K562 (cell line): Measurements from ENCODE around the gene NLRP6. TPM values are rescaled to one million over a fixed set of nuclear protein-coding genes. Genes with fewer than 3 reads are reported as not detected.

Experiments
- ARID2 ChIP-seq: fragments of 450-650 bp; IDR thresholded peaks from 2 replicates; pipeline ENCODE4 v1.6.1; 2017; ENCODE audit warnings: antibody characterized with exemption, mild to moderate bottlenecking
- CLOCK ChIP-seq: fragments of 250-450 bp; sonication (Bioruptor Pico); IDR thresholded peaks from 2 replicates; pipeline ENCODE4 v1.4.0; 2020; ENCODE audit warnings: mild to moderate bottlenecking, moderate library complexity, borderline replicate concordance
- E2F6 ChIP-seq, 2 experiments: IDR thresholded peaks; 2 replicates each; pipeline ENCODE4 v1.6.1; 2011; ENCODE audit warnings: borderline replicate concordance in 1 of 2, control low read depth in 1 of 2, low read depth in 1 of 2, low read length in 1 of 2, mild to moderate bottlenecking in 1 of 2, mixed read lengths in 1 of 2, moderate library complexity in 1 of 2; ENCODE audit not compliant: insufficient read depth in 1 of 2, insufficient read length in 1 of 2, poor library complexity in 1 of 2, severe bottlenecking in 1 of 2; ENCODE audit errors: extremely low read depth in 1 of 2
- LARP7 ChIP-seq: fragments of 450-650 bp; IDR thresholded peaks from 2 replicates; pipeline ENCODE4 v1.6.1; 2016
- MTA1 ChIP-seq: fragments of 450-650 bp; IDR thresholded peaks from 2 replicates; pipeline ENCODE4 v1.6.1; 2017; ENCODE audit warnings: borderline replicate concordance
- MYBL2 ChIP-seq, 2 experiments: fragments of 450-650 bp in 1 of 2; sonication (generic) in 1 of 2; formaldehyde crosslinking in 1 of 2; IDR thresholded peaks; 2 replicates each; pipeline versions ENCODE4 v1.6.1 to v1.8.1; 2017 to 2022; ENCODE audit warnings: borderline replicate concordance in 1 of 2, inconsistent platforms in 1 of 2, low read depth in 1 of 2, mild to moderate bottlenecking in 1 of 2, missing genetic modification reagents in 1 of 2, moderate library complexity in 1 of 2
- NFE2L1 ChIP-seq: fragments of 450-650 bp; IDR thresholded peaks from 2 replicates; pipeline ENCODE4 v1.6.1; 2016; ENCODE audit warnings: missing genetic modification characterization, low read depth, mild to moderate bottlenecking, missing compliant biosample characterization, moderate library complexity, borderline replicate concordance
- NRF1 ChIP-seq, 2 experiments: fragments of 450-650 bp; IDR thresholded peaks in 1 of 2; conservative IDR thresholded peaks in 1 of 2; 2 replicates each; pipeline ENCODE4 v1.6.1; 2014; ENCODE audit warnings: mild to moderate bottlenecking in 2 of 2
- PRDM10 ChIP-seq: fragments of 450-650 bp; IDR thresholded peaks from 2 replicates; pipeline ENCODE4 v1.6.1; 2018; ENCODE audit not compliant: partially characterized antibody
- RBFOX2 ChIP-seq: fragments of 200-400 bp; formaldehyde crosslinking; IDR thresholded peaks from 2 replicates; pipeline ENCODE4 v1.6.1; 2017; ENCODE audit warnings: low read depth, mild to moderate bottlenecking, low read length, moderate library complexity
- SIRT6 ChIP-seq: IDR thresholded peaks from one replicate; pipeline ENCODE4 v1.6.1; 2012; ENCODE audit warnings: low read depth, mild to moderate bottlenecking, control low read depth, inconsistent platforms, low read length, moderate library complexity
- SIX5 ChIP-seq, 2 experiments: IDR thresholded peaks; 2 replicates each; pipeline ENCODE4 v1.6.1; 2011; ENCODE audit warnings: low read length in 2 of 2, borderline replicate concordance in 1 of 2, low read depth in 1 of 2, mild to moderate bottlenecking in 1 of 2, moderate library complexity in 1 of 2; ENCODE audit not compliant: insufficient read depth in 1 of 2
- SRF ChIP-seq, 2 experiments: fragments of 250-450, 450-650 bp in 1 of 2; sonication (Bioruptor Pico) in 1 of 2; sonication (generic) in 1 of 2; formaldehyde crosslinking; IDR thresholded peaks; 2 replicates each; pipeline versions ENCODE4 v1.5.0 to v1.5.1; 2020 to 2022; ENCODE audit warnings: mild to moderate bottlenecking in 1 of 2, missing genetic modification reagents in 1 of 2
- ZNF146 ChIP-seq: IDR thresholded peaks from one replicate; pipeline ENCODE4 v1.6.1; 2018; ENCODE audit warnings: missing compliant biosample characterization; ENCODE audit not compliant: unreplicated experiment
- ZNF586 ChIP-seq: fragments of 450-650 bp; formaldehyde crosslinking; conservative IDR thresholded peaks from 2 replicates; pipeline ENCODE4 v1.4.0; 2020; ENCODE audit warnings: mild to moderate bottlenecking, moderate library complexity
- polyA plus RNA-seq, 8 experiments: library from polyadenylated mRNA; depleted of rRNA in 4 of 8; stranded (reverse) in 5 of 8; unstranded in 3 of 8; fragments of >200 nt; fragmentation: Nextera tagmentation in 2 of 8; fragmentation: Illumina TruSeq in 1 of 8; extraction: Ambion mirVana in 2 of 8; extraction: Trizol in 1 of 8; gene quantifications; 2 replicates each; pipeline versions ENCODE4 v1.2.1 to v1.2.3, GENCODE V29; 2011 to 2014; ENCODE audit warnings: inconsistent platforms in 1 of 8, missing spikeins in 1 of 8
- total RNA-seq, 7 experiments: library from RNA; depleted of rRNA in 6 of 7; stranded (reverse); fragments of >200 nt in 6 of 7; fragmentation: Illumina TruSeq in 2 of 7; extraction: Trizol in 2 of 7; gene quantifications; 2 replicates each; pipeline versions ENCODE4 v1.2.1 to v1.2.3, GENCODE V29; 2011 to 2021; ENCODE audit warnings: low replicate concordance in 1 of 7
- TF ChIP-seq, protein P1 (sequence below): sonication (generic); formaldehyde crosslinking; IDR thresholded peaks from 2 replicates; pipeline ENCODE4 v1.8.1; 2023; ENCODE audit warnings: mild to moderate bottlenecking, missing genetic modification reagents, moderate library complexity

The NLRP6 gene
- total and polyA plus RNA-seq, 9 of the 15 experiments (the other 6 are each of a cell fraction or from before 2014, with no cell fraction given): 0.03 to 0.18 (median 0.15) TPM; not detected in 5

- TF ChIP-seq NFE2L1 (tag) (no peak), ARID2 (no peak), ZNF586 (CRISPR knock-in tag) (no peak), RBFOX2 (peak; percentile 73), MTA1 (no peak), LARP7 (no peak), SIRT6 (no peak), PRDM10 (no peak), MYBL2 (IDR thresholded peaks at IDR 0.05; ENCODE audit: low read depth) (no peak), MYBL2 (CRISPR knock-in tag; IDR thresholded peaks at IDR 0.05; ENCODE audit: borderline replicate concordance) (no peak), ZNF146 (CRISPR knock-in tag) (no peak), SIX5 (IDR thresholded peaks at IDR 0.05; ENCODE audit: borderline replicate concordance in 1 of 2, insufficient read depth in 1 of 2, low read depth in 1 of 2, low read length in 2 of 2) (no peak), CLOCK (CRISPR knock-in tag) (no peak), NRF1 (conservative IDR thresholded peaks at IDR 0.05 in 1 of 2, IDR thresholded peaks at IDR 0.05 in 1 of 2) (no peak), E2F6 (IDR thresholded peaks at IDR 0.05; ENCODE audit: borderline replicate concordance in 1 of 2, extremely low read depth in 1 of 2, insufficient read depth in 1 of 2, insufficient read length in 1 of 2, low read depth in 1 of 2, low read length in 1 of 2, poor library complexity in 1 of 2, severe bottlenecking in 1 of 2) (peak; percentile 20 to 76), SRF (CRISPR knock-in tag; IDR thresholded peaks at IDR 0.05) (no peak)
- TF ChIP-seq, protein P1, sequence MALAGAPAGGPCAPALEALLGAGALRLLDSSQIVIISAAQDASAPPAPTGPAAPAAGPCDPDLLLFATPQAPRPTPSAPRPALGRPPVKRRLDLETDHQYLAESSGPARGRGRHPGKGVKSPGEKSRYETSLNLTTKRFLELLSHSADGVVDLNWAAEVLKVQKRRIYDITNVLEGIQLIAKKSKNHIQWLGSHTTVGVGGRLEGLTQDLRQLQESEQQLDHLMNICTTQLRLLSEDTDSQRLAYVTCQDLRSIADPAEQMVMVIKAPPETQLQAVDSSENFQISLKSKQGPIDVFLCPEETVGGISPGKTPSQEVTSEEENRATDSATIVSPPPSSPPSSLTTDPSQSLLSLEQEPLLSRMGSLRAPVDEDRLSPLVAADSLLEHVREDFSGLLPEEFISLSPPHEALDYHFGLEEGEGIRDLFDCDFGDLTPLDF (CRISPR knock-in tag): no peak
Observed at GRCh38 chr11:288478-289397, 10.5 kb downstream of the NLRP6 start, which contains the start of gene PGGHG (continued).
